Muscle layer of colon (tissue), 2 donors: ENCODE measurements around the gene C12orf57.
"Not testable (repeated sequence)": the region's sequence is repeated elsewhere in the genome, so short reads cannot be mapped to it uniquely, and the experiment has no call there.

ENCODE experiments used
- H3K27ac ChIP-seq: one replicate; pipeline ENCODE4 v1.7.0; 2013; ENCODE audit warnings: low read depth, mild to moderate bottlenecking, low read length, moderate library complexity
- H3K27me3 ChIP-seq, 2 donors: one replicate each; pipeline ENCODE4 v1.7.0; 2013; ENCODE audit warnings: low read length in 2 of 2, mild to moderate bottlenecking in 2 of 2; ENCODE audit not compliant: insufficient read depth in 2 of 2, control insufficient read depth in 1 of 2
- H3K36me3 ChIP-seq: one replicate; pipeline ENCODE4 v1.7.0; 2013; ENCODE audit warnings: mild to moderate bottlenecking, low read length; ENCODE audit not compliant: insufficient read depth
- H3K4me1 ChIP-seq: one replicate; pipeline ENCODE4 v1.7.0; 2013; ENCODE audit warnings: mild to moderate bottlenecking, low read length; ENCODE audit not compliant: insufficient read depth
- H3K4me3 ChIP-seq, 2 donors: one replicate each; pipeline ENCODE4 v1.7.0; 2013; ENCODE audit warnings: low read length in 2 of 2, low read depth in 1 of 2, mild to moderate bottlenecking in 1 of 2, moderate library complexity in 1 of 2
- H3K9ac ChIP-seq: one replicate; pipeline ENCODE4 v1.7.0; 2013; ENCODE audit warnings: low read length
- H3K9me3 ChIP-seq: one replicate; pipeline ENCODE4 v1.7.0; 2013; ENCODE audit warnings: mild to moderate bottlenecking, low read length
- donor health status: abdominal sarcoma.
- donor health status: Adenocarcinoma of cecum.

C12orf57 gene

GRCh38 chr12:6943722-6944380 lies at the start of gene C12orf57, which contains the start of gene RNU7-1:
Gene C12orf57, plus strand, starts transcription at chr12:6944022. Its CDS starts 100 bp downstream, at chr12:6944122.
Gene RNU7-1, plus strand, starts transcription at chr12:6943816.
- Histone ChIP-seq H3K4me1 (peaks cover 34% of the 10 kb centered on the region), H3K27ac (peak within 1 kb of the TSS; percentile 87), H3K27me3 (no peaks in the 10 kb centered on the region), H3K9ac (peak within 1 kb of the TSS; percentile 91), H3K4me3 (peak within 1 kb of the TSS; percentile 51 to 82), H3K9me3 (no peaks in the 10 kb centered on the region), H3K36me3 (peaks cover 38% of the 10 kb centered on the region)

GRCh38 chr12:6894321-6894720 lies 49.5 kb upstream of the C12orf57 start:
- Histone ChIP-seq H3K27me3 (no peaks in the 10 kb centered on the region), H3K36me3 (no peaks in the 10 kb centered on the region), H3K4me3 (no peak overlapping the region), H3K27ac (no peak overlapping the region), H3K4me1 (peaks cover 11% of the 10 kb centered on the region), H3K9me3 (no peaks in the 10 kb centered on the region), H3K9ac (no peak overlapping the region)

DNA sequence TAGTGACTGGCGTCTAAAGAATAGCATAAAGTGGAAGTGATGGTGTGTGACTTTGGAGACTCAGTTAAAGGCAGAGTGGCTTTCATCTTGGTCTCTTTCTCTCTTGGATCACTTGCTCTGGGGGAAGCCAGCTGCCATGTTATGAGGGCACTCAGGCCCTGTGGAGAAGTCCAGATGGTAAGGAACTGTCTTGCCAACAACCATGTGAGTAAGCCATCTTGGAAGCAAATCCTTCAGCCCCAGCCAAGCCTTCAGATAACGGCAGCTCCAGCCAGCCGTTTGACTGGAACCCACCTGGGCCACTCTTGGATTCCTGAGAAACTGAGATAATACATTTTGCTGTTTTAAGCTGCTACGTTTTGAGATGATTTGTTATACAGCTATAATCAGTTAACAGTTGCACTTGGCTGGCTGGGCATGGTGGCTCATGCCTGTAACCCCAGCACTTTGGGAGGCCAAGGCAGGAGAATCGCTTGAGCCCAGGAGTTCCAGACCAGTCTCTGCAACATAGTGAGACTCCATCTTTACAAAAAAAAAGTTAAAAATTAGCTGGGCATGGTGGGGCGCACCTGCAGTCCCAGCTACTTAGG lies 46.9 kb upstream of the C12orf57 start:
- Histone ChIP-seq H3K27ac (no peak overlapping the region), H3K9ac (no peak overlapping the region), H3K4me3 (no peak overlapping the region)

GRCh38 chr12:6899427-6899826 lies 44.4 kb upstream of the C12orf57 start:
- Histone ChIP-seq H3K9ac (no peak overlapping the region), H3K9me3 (no peaks in the 10 kb centered on the region), H3K27ac (no peak overlapping the region)

More for the DNA sequence above, 46.9 kb upstream of the C12orf57 start:
- Histone ChIP-seq H3K27me3 (no peaks in the 10 kb centered on the region), H3K4me1 (peaks cover 4% of the 10 kb centered on the region), H3K36me3 (no peaks in the 10 kb centered on the region), H3K9me3 (no peaks in the 10 kb centered on the region)

DNA sequence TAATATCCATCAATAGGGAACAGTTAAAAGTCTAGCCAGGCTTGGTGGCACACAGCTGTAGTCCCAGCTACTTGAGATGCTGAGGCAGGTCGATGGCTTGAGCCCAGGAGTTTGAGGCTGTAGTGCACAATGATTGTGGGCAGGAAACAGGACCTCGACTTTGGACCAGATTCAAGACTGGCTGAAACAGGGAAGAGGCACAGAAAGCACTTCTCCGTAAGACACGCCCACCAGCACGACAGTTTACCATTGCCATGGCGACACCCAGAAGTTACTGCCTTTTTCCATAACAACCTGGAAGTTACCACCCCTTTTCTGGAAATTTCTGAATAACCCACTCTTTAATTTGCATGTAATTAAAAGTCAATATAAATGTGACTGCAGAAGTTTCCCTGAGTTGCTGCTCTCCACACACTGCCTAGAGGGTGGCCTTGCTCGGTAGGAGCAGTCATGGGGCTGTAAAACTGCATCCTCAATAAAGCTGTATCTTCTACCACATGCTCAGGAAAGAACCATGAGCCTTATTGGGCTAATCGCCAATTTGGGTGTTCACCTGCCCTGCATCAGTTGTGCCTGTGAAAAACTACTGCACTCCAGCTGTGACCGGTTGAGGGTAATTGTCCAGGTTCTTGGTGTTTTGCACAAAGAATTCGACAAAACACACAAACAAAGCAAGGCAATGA lies 43.8 kb upstream of the C12orf57 start:
- Histone ChIP-seq H3K4me1 (peaks cover 12% of the 10 kb centered on the region), H3K4me3 (no peak overlapping the region), H3K27ac (no peak overlapping the region), H3K27me3 (no peaks in the 10 kb centered on the region), H3K36me3 (no peaks in the 10 kb centered on the region), H3K9ac (no peak overlapping the region), H3K9me3 (no peaks in the 10 kb centered on the region)

More at GRCh38 chr12:6899427-6899826, 44.4 kb upstream of the C12orf57 start:
- Histone ChIP-seq H3K4me1 (peaks cover 10% of the 10 kb centered on the region), H3K36me3 (no peaks in the 10 kb centered on the region), H3K4me3 (no peak overlapping the region), H3K27me3 (no peaks in the 10 kb centered on the region)

- H3K4me3 ChIP-seq: no peak overlapping the region
- H3K9ac ChIP-seq: no peak overlapping the region
- H3K27me3 ChIP-seq: no peaks in the 10 kb centered on the region
- no peaks in the 10 kb centered on the region for H3K9me3 ChIP-seq
- H3K36me3 ChIP-seq: peaks cover 4% of the 10 kb centered on the region
- no peak overlapping the region for H3K27ac ChIP-seq
- peaks cover 17% of the 10 kb centered on the region for H3K4me1 ChIP-seq
These were observed 41.4 kb upstream of the C12orf57 start for GRCh38 chr12:6902448-6902847.

DNA sequence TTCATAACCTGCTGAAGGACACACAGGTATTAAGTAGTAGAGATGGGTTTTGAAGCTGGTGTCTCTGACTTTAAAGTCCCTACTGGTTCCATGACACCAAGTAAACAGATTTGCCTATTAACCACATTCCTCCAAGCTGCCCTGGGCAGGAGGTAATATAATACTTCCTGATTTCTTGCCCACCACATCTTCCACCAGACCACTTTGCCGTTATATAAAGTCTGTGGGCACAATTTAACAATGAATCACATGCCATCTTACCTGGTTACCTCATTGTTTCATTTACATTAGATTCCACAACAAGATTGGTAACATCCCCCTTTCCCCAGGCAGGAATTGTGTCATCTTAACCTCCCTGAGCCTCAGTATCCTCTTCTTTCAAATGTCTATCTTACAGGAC lies 40.1 kb upstream of the C12orf57 start:
- no peak overlapping the region for H3K4me3 ChIP-seq
- no peak overlapping the region for H3K9ac ChIP-seq
- H3K27ac ChIP-seq: no peak overlapping the region
- no peaks in the 10 kb centered on the region for H3K9me3 ChIP-seq
- H3K4me1 ChIP-seq: peaks cover 17% of the 10 kb centered on the region
- H3K27me3 ChIP-seq: no peaks in the 10 kb centered on the region
- peaks cover 4% of the 10 kb centered on the region for H3K36me3 ChIP-seq

DNA sequence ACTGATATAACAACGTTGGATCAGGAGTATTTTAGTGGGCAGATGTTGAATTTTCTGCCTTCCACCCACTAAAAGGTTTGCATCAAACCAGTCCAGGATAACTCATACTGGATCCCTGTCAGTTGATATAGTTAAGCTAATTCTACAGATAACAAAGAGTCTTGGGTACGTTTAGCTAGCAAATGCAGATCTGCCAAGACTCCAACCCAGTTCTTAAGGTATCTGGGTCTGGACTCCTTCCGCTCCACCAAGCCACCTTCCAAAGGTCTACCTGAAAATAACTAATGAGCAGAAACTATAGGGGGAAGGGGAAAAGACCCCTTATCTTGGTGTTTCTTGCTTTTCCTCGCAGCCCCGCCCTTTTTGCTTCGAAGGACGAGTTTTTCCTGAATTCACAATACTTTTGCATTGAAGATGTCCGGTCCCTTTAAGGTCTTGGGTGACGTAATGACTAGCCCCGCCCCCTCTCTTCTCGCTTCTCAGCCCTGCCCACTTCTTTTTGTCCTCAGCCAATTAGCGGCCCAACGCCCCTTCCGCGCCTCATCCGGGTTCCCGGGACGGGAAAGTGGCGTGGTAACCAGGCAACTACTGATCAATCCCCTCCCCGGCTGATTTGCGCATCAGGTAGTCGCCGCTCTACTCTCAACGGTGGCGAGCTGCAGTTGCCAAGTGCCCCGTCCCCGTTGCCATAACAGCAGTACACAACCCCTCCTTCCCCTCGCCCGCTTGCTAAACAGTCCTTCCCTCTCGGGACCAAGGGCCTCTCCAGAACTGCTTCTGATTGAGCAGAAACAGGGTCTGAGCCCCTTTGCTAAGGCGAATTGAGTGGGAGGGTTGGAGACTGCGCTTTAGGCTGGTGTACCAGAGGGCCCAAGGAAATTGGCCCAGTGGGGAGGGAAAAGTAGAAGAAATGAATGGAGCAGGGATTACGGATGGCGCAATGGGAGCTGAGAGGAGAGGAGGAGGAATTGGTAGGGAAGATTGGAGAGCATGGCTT lies 39.2 kb upstream of the C12orf57 start, which contains the start of gene LRRC23:
Gene LRRC23 (plus strand): TSS at position 543 of the 997 bp plus-strand sequence. CDS start 812 bp downstream, outside the sequence.
- Histone ChIP-seq H3K36me3 (peaks cover 4% of the 10 kb centered on the region), H3K27me3 (no peaks in the 10 kb centered on the region), H3K4me3 (peak within 1 kb of the TSS; percentile 63 to 96), H3K9ac (peak within 1 kb of the TSS; percentile 90), H3K27ac (peak within 1 kb of the TSS; percentile 89), H3K4me1 (peaks cover 15% of the 10 kb centered on the region), H3K9me3 (no peaks in the 10 kb centered on the region)

DNA sequence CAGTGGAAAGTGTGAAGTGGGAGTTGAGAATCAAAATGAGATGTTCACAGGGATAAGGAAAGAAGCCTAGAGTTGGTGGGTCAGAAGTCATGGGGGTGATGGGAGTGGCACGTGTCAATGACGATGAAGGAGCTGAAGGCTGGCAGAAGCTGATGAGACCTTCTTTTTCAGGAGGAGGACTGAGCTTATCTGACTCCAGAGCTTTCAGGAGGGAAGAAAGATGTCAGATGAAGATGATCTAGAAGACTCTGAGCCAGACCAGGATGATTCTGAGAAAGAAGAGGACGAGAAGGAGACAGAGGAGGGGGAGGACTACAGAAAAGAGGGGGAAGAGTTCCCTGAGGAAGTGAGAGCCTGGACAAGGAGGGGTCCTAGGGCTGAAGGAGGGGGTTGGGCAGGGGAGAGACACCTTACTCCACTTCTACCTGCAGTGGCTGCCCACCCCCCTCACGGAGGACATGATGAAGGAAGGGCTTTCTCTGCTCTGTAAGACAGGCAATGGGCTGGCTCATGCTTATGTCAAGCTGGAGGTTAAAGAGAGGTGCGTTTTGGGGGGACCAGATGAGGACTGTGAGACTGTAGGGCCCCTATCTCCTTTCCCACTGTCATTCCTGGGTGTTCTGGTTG lies 38.3 kb upstream of the C12orf57 start:
- H3K9me3 ChIP-seq: no peaks in the 10 kb centered on the region
- peaks cover 13% of the 10 kb centered on the region for H3K4me1 ChIP-seq
- peaks cover 4% of the 10 kb centered on the region for H3K36me3 ChIP-seq
- peak overlapping the region in 1 of 2 donors; percentile 96 for H3K4me3 ChIP-seq
- H3K27ac ChIP-seq: no peak overlapping the region
- peak overlapping the region; percentile 90 for H3K9ac ChIP-seq
- no peaks in the 10 kb centered on the region for H3K27me3 ChIP-seq

DNA sequence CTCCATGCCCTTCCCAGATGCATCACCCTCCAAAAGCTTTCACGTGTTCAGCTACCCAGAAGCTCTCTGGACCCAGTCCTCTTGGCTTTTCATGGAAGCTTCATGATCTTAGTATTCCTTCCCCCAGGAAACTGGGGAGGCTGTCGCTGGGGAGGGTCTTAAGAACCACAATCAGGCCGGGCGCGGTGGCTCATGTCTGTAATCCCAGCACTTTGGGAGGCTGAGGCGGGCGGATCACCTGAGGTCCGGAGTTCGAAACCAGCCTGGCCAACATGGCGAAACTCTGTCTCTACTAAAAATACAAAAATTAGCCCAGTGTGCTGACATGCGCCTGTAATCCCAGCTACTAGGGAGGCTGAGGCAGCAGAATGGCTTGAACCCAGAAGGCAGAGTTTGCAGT lies 35.7 kb upstream of the C12orf57 start:
- not testable (repeated sequence) for H3K36me3 ChIP-seq, H3K9ac ChIP-seq, H3K27me3 ChIP-seq, H3K9me3 ChIP-seq, H3K4me3 ChIP-seq, H3K27ac ChIP-seq
- peaks cover 13% of the 10 kb centered on the region for H3K4me1 ChIP-seq
